Endothelial cell of umbilical vein (primary cell): Measurements from ENCODE around the gene EPB41L2.

Source experiments
- EZH2 ChIP-seq: IDR thresholded peaks from 2 replicates; pipeline ENCODE4 v1.6.1; 2012; ENCODE audit warnings: borderline replicate concordance, low read depth, mild to moderate bottlenecking, moderate library complexity, low read length, inconsistent platforms; ENCODE audit not compliant: severe bottlenecking
- MYC ChIP-seq: IDR thresholded peaks from one replicate; pipeline ENCODE4 v1.6.1; 2011; ENCODE audit warnings: mild to moderate bottlenecking, low read depth, low read length
- POLR2A ChIP-seq: IDR thresholded peaks from 2 replicates; pipeline ENCODE4 v1.6.1; 2012; ENCODE audit warnings: low read depth, mild to moderate bottlenecking, control low read depth, low read length
- POLR2AphosphoS5 ChIP-seq: IDR thresholded peaks from 2 replicates; pipeline ENCODE4 v1.6.1; 2012; ENCODE audit warnings: low read depth, mild to moderate bottlenecking, control low read depth, low read length, moderate library complexity; ENCODE audit not compliant: insufficient read depth

DNA sequence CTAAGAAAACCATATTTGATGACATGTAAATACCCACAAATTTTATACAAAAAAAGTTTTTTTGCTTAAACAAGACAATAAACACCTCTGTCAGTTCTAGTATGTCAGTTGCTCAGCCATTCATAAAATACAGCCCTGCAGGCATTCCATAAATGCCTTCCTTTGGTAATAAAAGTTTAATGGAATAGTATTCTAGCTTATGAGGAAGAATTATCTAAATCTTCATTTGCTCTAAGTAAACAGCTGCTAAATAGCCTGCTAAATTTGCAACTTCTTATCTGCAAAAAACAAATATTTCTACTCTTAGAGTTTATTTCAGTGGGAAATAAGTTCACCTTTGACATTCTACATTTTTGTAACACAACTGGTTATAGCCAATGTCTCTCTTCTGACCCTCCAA lies 127.1 kb downstream of the EPB41L2 start:
- TF ChIP-seq MYC: no peak
- no peak for TF ChIP-seq POLR2AphosphoS5
- no peak for TF ChIP-seq POLR2A
- no peak for TF ChIP-seq EZH2
